ENCODE results near the gene NFE2L2.

NFE2L2 gene

GRCh38 chr2:177279847-177280246 lies 15.3 kb upstream of the NFE2L2 start:
- FAIRE-seq (no peak), DNase-seq (ENCODE audit: insufficient read length, low spot score) (no peak)
- no peak for TF ChIP-seq CTCF (IDR thresholded peaks at IDR 0.05; ENCODE audit: insufficient read depth, missing control alignments)

- DNase-seq (ENCODE audit: insufficient read length, low spot score) = no peak
- FAIRE-seq = no peak
- no peak for TF ChIP-seq CTCF (IDR thresholded peaks at IDR 0.05; ENCODE audit: insufficient read depth, missing control alignments)
Observed at GRCh38 chr2:177275743-177276055, 11.2 kb upstream of the NFE2L2 start.

GRCh38 chr2:177275040-177275742 lies 10.7 kb upstream of the NFE2L2 start:
- DNase-seq (ENCODE audit: insufficient read length, low spot score) (no peak), FAIRE-seq (no peak)

GRCh38 chr2:177273408-177273807 lies 8.9 kb upstream of the NFE2L2 start:
- FAIRE-seq = no peak
- no peak for TF ChIP-seq CTCF (IDR thresholded peaks at IDR 0.05; ENCODE audit: insufficient read depth, missing control alignments)
- DNase-seq (ENCODE audit: insufficient read length, low spot score) = no peak

More at GRCh38 chr2:177275040-177275742, 10.7 kb upstream of the NFE2L2 start:
- TF ChIP-seq CTCF (IDR thresholded peaks at IDR 0.05; ENCODE audit: insufficient read depth, missing control alignments) = no peak

- no peak for TF ChIP-seq CTCF (IDR thresholded peaks at IDR 0.05; ENCODE audit: insufficient read depth, missing control alignments)
- DNase-seq (ENCODE audit: insufficient read length, low spot score) = no peak
- FAIRE-seq = no peak
Observed at GRCh38 chr2:177272765-177273164, 8.2 kb upstream of the NFE2L2 start.

- no peak for TF ChIP-seq CTCF (IDR thresholded peaks at IDR 0.05; ENCODE audit: insufficient read depth, missing control alignments)
- DNase-seq (ENCODE audit: insufficient read length, low spot score) (no peak), FAIRE-seq (no peak)
Observed at GRCh38 chr2:177271981-177272666, 7.6 kb upstream of the NFE2L2 start.

GRCh38 chr2:177270531-177270930 lies 6.0 kb upstream of the NFE2L2 start:
- TF ChIP-seq CTCF (IDR thresholded peaks at IDR 0.05; ENCODE audit: insufficient read depth, missing control alignments) = no peak
- no peak for FAIRE-seq

More at GRCh38 chr2:177270531-177270930, 6.0 kb upstream of the NFE2L2 start:
- DNase-seq (ENCODE audit: insufficient read length, low spot score) = no peak

All from D721Med (cell line).